Suprapubic skin (tissue), 3 donors: ENCODE results near the gene ASIC2.

Experiments used
- EP300 ChIP-seq: sonication (generic); formaldehyde crosslinking; IDR thresholded peaks from one replicate; pipeline ENCODE4 v1.6.1; 2017; ENCODE audit warnings: antibody characterized with exemption
- TF ChIP-seq, protein P1 (sequence below), 2 donors: fragments of 200-600 bp in 1 of 2; fragments of 450-650 bp in 1 of 2; sonication (generic) in 1 of 2; IDR thresholded peaks; one replicate each; pipeline ENCODE4 v1.5.1; 2016 to 2019; ENCODE audit warnings: antibody characterized with exemption in 2 of 2, mild to moderate bottlenecking in 1 of 2, moderate library complexity in 1 of 2

DNA sequence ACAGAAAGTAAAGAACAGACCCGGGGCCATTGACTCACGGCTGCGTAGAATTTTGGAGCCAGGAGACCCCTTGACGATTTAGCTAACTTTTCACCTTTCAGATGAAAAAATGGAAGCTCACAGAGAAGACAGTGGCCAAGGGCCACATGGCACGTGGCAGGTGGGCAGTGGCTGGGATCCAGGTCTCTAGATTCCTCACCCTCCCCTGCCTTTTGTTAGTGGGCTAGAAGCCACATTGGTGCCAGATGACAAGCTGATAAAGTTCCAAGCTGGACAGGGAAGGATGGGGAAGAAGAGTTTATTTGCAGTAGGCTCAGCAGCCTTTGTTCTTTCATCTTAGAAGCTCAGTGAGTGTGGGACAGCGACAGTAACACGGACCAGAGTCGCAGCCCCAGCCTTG, 195.7 kb downstream of the ASIC2 start:
- TF ChIP-seq, protein P1, sequence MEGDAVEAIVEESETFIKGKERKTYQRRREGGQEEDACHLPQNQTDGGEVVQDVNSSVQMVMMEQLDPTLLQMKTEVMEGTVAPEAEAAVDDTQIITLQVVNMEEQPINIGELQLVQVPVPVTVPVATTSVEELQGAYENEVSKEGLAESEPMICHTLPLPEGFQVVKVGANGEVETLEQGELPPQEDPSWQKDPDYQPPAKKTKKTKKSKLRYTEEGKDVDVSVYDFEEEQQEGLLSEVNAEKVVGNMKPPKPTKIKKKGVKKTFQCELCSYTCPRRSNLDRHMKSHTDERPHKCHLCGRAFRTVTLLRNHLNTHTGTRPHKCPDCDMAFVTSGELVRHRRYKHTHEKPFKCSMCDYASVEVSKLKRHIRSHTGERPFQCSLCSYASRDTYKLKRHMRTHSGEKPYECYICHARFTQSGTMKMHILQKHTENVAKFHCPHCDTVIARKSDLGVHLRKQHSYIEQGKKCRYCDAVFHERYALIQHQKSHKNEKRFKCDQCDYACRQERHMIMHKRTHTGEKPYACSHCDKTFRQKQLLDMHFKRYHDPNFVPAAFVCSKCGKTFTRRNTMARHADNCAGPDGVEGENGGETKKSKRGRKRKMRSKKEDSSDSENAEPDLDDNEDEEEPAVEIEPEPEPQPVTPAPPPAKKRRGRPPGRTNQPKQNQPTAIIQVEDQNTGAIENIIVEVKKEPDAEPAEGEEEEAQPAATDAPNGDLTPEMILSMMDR (IDR thresholded peaks at IDR 0.05) = no peak
- no peak for TF ChIP-seq EP300
